Kidney capillary endothelial cell (primary cell): ENCODE results near the gene RASL11B.

ENCODE experiments used
- DNase-seq: peaks from one replicate; pipeline ENCODE4 v3.0.0-alpha.2; 2018; ENCODE audit warnings: low spot score

Gene RASL11B

DNA sequence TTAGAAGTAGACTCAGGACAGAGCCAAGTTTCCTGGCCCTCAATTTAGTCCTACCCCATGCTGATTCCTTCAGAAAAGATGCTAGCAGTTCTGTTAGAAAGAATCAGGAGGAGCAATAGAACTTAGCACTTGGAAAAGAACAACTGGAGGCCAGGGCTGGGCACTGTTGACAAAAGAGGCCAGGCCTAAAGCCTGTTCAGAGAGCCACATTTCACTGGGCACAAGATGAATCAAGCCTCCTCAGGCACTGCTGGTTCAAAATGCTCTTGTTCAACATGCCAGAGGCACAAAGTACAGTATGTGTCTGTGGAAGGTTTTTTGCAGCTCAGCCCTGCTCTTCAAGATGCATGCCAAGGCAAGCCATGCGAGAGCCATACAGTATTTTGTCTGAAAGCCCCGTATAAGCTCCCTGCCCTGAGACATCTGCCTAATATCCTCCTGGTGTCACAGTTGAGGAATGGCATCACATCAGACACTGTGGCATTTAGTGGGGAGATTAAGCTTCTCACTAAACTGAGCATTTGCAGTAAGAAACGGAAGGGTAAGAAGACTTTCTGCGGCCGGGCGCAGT, 53.7 kb downstream of the RASL11B start:
- DNase-seq = no peak
